HG02884 (cell line): ENCODE data around the gene RABGGTA.
"Not testable (repeated sequence)": the region's sequence is repeated elsewhere in the genome, so short reads cannot be mapped to it uniquely, and the experiment has no call there.

Experiments
- ATAC-seq: cut with Tn5 transposase; IDR thresholded peaks from one replicate; pipeline ENCODE4 v1.9.1; 2021; ENCODE audit warnings: mild to moderate bottlenecking, moderate library complexity; ENCODE audit not compliant: unreplicated experiment

Gene RABGGTA

GRCh38 chr14:24245350-24245749, 26.0 kb downstream of the RABGGTA start:
- not testable (repeated sequence) for ATAC-seq

- no peak for ATAC-seq
Measured at GRCh38 chr14:24243336-24243836, 28.0 kb downstream of the RABGGTA start.

DNA sequence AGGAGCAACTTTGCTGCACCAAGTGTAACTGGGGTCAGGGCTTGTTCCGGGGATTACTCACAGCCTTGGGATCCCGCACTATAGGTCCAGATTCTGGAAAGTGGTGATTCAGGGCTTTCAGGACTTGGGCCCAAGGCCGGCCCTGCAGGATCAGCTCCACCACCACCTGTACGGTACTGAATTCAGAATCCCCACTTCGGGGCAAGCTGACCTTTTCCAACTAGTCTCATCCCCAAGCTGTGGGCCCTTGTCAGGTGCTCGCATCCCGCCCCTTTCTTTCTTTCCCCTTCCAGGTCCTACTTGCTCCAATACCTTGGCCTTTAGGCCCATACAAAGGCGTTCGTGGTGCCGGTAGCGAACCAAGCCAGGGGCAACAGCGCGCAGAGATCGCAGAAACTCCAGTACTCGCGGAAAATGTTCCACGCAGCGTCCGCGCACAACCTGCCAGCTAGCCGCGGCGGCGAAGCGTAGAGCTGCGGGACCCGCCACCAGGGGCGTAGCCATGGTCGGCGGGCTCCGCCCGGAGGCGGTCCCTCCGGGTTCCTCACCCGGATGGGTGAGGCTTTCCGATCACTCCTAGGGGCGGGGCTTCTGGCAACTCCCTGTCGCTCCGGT, 29.5 kb downstream of the RABGGTA start:
- peak; percentile 73 for ATAC-seq

GRCh38 chr14:24240110-24240918, 31.1 kb downstream of the RABGGTA start:
- ATAC-seq, result no peak

DNA sequence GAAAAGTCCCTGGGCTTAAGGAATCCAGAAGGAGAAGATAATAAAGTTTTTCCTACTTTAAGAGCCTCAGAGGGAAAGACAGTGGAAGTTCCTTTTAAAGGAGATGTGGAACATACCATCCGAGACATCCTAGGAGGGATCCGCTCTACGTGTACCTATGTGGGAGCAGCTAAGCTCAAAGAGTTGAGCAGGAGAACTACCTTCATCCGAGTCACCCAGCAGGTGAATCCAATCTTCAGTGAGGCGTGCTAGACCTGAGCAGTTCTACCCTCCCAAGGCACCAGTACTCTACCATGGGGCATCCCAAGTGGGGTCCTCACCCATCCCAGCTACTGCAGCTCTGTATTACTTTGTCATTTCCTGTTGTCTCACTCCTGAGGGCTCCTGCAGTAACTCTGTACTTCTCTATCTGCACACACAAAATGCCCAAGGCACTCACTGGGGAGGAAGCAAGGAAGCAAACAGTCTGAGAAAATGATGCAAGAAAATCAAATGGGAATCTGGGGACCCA, 32.8 kb downstream of the RABGGTA start:
- no peak for ATAC-seq

GRCh38 chr14:24238123-24238522, 33.3 kb downstream of the RABGGTA start:
- no peak for ATAC-seq

DNA sequence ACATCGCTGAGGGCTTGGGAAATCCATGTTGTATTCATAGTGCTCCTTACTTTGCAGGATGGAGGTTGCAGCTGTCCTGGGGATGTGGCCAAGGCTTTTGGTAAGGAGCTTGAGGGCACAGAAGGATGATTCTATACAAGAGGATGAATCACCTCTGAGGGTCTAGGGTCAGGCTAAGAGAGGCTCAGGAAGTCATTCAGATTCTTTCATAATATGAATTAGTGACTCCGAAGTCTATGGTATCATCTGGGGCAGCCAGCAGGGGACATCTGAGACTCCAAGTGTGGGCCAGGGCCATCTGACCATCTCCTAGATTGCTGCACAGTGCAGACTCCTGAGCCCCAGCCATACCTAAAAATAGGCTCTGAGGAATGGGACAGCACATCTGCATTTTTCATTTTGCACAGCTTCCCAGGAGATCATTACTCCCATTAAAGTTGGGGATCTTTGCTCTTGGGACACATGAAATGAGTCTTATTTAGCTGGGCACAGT, 33.9 kb downstream of the RABGGTA start:
- ATAC-seq, result no peak

DNA sequence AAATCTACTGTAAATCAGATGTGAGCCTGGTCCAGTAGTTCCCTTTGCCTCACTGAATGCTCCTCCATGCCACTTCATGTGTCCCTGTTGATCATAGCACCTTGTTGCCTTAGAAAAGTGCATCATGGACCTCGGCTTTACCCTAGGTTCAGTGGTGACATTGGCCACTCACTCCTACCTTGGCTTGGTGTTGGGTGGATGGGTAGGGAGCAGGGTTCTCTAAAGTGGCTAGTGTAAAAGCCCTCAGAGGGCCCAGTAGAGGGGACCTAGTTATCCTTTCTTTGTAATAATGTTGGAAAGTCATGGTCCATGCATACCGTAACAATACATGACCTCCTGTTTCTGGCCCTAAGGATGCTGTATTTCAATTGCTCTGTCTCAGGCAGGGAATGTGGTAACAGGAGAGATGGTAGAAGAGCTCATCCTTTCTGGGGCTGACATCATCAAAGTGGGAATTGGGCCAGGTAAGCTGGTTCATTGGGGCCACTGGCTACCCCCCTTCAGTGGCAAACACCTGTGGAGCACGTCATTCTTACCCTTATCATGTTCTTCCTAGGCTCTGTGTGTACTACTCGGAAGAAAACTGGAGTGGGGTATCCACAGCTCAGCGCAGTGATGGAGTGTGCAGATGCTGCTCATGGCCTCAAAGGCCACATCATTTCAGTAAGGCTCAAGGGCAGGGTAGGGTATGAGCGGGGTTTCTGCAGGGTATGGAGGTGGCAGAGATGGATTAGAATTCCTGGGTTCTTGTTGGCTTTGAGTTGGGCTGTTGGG, 34.5 kb downstream of the RABGGTA start:
- no peak for ATAC-seq

- ATAC-seq, result no peak
Measured at GRCh38 chr14:24235804-24236688, 35.4 kb downstream of the RABGGTA start.

DNA sequence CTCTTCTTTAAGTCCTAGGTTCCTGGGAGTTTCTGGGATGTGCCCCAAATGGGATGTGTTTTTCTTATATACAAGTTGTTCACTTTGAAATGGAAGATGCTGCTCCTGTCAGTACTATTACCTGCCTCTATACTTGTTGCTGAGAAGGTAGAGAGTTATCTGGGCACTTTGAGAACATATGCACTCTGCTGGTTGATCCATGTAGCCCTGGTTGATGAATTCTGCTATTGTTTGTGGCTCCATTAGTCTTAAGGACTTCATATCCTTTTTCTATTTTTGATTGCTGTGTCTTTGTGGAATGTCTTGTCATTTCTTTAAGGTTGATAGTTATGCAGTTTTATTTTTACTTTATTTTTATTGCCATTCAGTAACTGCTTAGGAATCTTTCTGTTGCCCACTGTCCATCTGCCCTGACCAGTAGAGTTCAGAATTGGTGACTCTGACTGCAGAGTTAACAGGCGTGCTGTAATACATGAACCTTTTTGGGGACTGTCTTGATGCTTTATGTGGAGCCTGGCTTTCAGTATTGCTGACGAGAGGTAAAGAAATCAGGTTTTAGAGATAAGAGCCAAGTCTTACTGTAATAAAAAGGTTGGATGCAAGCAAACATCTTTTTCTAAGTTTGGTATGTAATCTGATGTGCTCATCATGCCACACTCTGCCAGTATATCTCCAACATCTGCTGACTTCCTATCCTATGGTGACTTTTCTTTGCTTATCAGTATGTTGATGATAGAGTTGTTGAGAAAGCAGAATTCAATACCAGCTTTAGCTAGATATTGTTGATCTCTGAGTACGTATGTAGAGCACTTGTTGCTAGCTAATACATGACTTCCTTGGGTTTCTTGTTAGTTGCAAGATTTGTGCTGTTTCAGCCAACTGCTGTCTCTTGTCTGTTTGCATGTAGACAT, 37.0 kb downstream of the RABGGTA start:
- ATAC-seq, result no peak

DNA sequence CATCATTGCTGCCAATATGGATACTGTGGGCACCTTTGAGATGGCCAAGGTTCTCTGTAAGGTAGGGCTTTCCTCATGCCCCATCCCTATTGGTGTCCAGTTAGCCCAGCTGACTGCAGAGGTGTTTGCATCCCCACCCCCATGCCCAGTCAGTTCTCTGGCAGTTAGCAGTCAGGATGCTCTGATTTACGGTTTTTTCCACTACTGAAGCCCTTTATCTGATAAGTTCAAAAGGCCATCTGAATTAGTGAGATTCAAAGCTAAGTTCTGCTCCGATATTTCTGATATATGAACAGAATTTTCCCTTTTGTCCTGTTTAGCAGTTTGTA, 37.9 kb downstream of the RABGGTA start:
- no peak for ATAC-seq

- peak; percentile 39 for ATAC-seq
Measured at GRCh38 chr14:24232645-24233537, 38.5 kb downstream of the RABGGTA start, which contains the start of gene GMPR2. TSS of gene GMPR2 (plus strand) at chr14:24232929. CDS start at chr14:24233254, 325 bp downstream.

GRCh38 chr14:24232121-24232644, 39.2 kb downstream of the RABGGTA start, which contains the start of gene NEDD8:
TSS of gene NEDD8 (minus strand) at chr14:24232367. CDS start at chr14:24232267, 100 bp downstream.
- ATAC-seq, result peak; percentile 63

- peak; percentile 13 for ATAC-seq
Measured at GRCh38 chr14:24231263-24232120, 39.9 kb downstream of the RABGGTA start.

DNA sequence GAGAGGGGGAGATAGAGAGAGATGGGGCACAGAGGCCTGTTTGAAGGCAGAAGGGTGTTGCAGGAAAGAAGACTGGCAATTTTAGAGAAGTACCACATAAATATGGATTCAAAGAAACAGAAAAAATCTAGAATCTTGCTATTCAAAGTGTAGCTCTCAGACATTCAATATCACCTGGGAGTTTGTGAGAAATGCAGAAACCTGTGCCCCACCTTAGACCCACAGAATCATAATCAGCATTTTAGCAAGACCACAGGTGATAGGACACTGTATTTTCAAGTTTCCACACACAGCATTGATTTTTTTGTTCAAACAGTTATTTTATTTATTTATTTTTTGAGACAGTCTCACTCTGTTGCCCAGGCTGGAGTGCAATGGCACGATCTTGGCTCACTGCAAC, 42.5 kb downstream of the RABGGTA start:
- no peak for ATAC-seq

DNA sequence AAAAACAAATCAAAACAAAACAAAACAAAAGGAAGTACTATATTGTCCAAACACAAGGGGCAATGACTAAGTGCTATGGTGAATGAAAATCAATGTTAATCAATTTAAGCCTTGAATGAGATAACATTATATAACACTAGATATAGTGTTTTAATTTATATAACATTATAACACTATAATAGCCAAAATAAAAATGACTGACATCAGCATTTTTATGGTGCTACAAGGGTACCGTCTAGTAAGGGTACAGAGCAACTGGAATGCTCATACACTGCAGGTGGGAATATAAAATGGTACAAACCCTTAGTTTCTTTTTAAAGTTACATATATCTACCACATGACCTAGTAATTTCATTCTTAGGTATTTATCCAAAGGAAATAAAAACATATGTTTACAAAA, 44.9 kb downstream of the RABGGTA start:
- ATAC-seq, result no peak

- no peak for ATAC-seq
Measured at GRCh38 chr14:24224618-24225071, 46.8 kb downstream of the RABGGTA start.
